Measurements from ENCODE around the gene SHC3. TPM values are rescaled to one million over a fixed set of nuclear protein-coding genes. Genes with fewer than 3 reads are reported as not detected.

The SHC3 gene
- total and polyA plus RNA-seq, 2 donors (not counting 1 experiment from before 2014, with no cell fraction given) = 1.7 to 16.2 TPM

DNA sequence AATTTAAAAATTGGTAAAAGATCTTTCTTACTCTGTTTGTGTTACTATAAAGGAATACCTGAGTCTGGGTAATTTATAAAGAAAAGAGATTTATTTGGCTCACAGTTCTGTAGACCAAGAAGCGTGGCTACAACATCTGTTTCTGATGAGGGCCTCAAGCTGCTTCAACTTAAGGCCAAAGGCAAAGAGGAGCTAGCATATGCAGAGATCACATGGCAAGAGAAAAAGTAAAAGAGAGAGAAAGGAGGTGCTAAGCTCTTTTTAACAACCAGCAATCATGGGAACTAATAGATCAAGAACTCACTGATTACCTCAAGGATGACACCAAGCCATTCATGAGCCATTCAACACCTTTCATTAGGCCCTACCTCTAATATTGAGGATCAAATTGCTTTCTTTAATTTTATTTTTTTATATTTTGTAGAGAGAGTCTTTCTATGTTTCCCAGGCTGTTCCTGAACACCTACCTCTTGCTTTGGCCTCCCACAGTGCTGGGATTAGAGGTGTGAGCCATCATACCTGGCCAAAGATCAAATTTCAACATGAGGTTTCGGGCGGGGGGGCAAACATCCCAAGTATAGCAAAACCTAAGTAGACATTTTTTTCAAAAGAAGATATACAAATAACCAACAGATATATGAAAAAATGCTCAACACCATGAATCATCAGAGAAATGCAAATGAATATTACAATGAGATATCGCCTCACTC is 16.0 kb upstream of the SHC3 start:
- H3K27ac ChIP-seq (ENCODE audit: insufficient read depth, low read length) = no peak overlapping the region
- H3K9ac ChIP-seq (ENCODE audit: insufficient read depth, low read length) = no peak overlapping the region
- H3K27me3 ChIP-seq (ENCODE audit: control insufficient read depth, insufficient read depth, low read length) = no peaks in the 10 kb centered on the region
- H4K20me1 ChIP-seq (ENCODE audit: control insufficient read depth, extremely low read depth, insufficient read depth, low read length) = no peaks in the 10 kb centered on the region
- no peak for DNase-seq (ENCODE audit: low read depth in 2 of 2)
- H3K4me2 ChIP-seq (ENCODE audit: extremely low read depth, insufficient read depth, low read length) = no peak overlapping the region
- H3K4me3 ChIP-seq (replicated peaks in 1 of 4; ENCODE audit: control extremely low read depth in 1 of 4, insufficient read depth in 1 of 4, low read depth in 3 of 4, low read length in 4 of 4) = no peak overlapping the region
- H2AFZ ChIP-seq (ENCODE audit: low read length) = no peak overlapping the region
- no peaks in the 10 kb centered on the region for H3K79me2 ChIP-seq (ENCODE audit: control insufficient read depth, insufficient read depth, low read length)
- no peak for TF ChIP-seq EZH2 (IDR thresholded peaks at IDR 0.05; ENCODE audit: low read length, missing control alignments)
- TF ChIP-seq, protein P1, sequence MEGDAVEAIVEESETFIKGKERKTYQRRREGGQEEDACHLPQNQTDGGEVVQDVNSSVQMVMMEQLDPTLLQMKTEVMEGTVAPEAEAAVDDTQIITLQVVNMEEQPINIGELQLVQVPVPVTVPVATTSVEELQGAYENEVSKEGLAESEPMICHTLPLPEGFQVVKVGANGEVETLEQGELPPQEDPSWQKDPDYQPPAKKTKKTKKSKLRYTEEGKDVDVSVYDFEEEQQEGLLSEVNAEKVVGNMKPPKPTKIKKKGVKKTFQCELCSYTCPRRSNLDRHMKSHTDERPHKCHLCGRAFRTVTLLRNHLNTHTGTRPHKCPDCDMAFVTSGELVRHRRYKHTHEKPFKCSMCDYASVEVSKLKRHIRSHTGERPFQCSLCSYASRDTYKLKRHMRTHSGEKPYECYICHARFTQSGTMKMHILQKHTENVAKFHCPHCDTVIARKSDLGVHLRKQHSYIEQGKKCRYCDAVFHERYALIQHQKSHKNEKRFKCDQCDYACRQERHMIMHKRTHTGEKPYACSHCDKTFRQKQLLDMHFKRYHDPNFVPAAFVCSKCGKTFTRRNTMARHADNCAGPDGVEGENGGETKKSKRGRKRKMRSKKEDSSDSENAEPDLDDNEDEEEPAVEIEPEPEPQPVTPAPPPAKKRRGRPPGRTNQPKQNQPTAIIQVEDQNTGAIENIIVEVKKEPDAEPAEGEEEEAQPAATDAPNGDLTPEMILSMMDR (conservative IDR thresholded peaks at IDR 0.05 in 1 of 2, IDR thresholded peaks at IDR 0.05 in 1 of 2; ENCODE audit: low read depth in 1 of 2, low read length in 2 of 2) = no peak
- no peaks in the 10 kb centered on the region for H3K36me3 ChIP-seq (ENCODE audit: control insufficient read depth, insufficient read depth, low read length)
- no peaks in the 10 kb centered on the region for H3K9me3 ChIP-seq (ENCODE audit: control insufficient read depth, insufficient read depth, low read depth, low read length)
- H3K4me1 ChIP-seq (ENCODE audit: control insufficient read depth, extremely low read depth, insufficient read depth, low read length) = no peaks in the 10 kb centered on the region

- Histone ChIP-seq H3K4me3 (replicated peaks in 1 of 4; ENCODE audit: control extremely low read depth in 1 of 4, insufficient read depth in 1 of 4, low read depth in 3 of 4, low read length in 4 of 4) (no peak overlapping the region), H3K4me1 (ENCODE audit: control insufficient read depth, extremely low read depth, insufficient read depth, low read length) (no peaks in the 10 kb centered on the region), H3K9ac (ENCODE audit: insufficient read depth, low read length) (no peak overlapping the region), H2AFZ (ENCODE audit: low read length) (no peak overlapping the region), H3K9me3 (ENCODE audit: control insufficient read depth, insufficient read depth, low read depth, low read length) (no peaks in the 10 kb centered on the region), H3K27me3 (ENCODE audit: control insufficient read depth, insufficient read depth, low read length) (no peaks in the 10 kb centered on the region), H3K79me2 (ENCODE audit: control insufficient read depth, insufficient read depth, low read length) (no peaks in the 10 kb centered on the region), H3K27ac (ENCODE audit: insufficient read depth, low read length) (no peak overlapping the region), H3K36me3 (ENCODE audit: control insufficient read depth, insufficient read depth, low read length) (no peaks in the 10 kb centered on the region), H3K4me2 (ENCODE audit: extremely low read depth, insufficient read depth, low read length) (no peak overlapping the region), H4K20me1 (ENCODE audit: control insufficient read depth, extremely low read depth, insufficient read depth, low read length) (no peaks in the 10 kb centered on the region)
- DNase-seq (ENCODE audit: low read depth in 2 of 2) = no peak
- TF ChIP-seq, protein P1 (conservative IDR thresholded peaks at IDR 0.05 in 1 of 2, IDR thresholded peaks at IDR 0.05 in 1 of 2; ENCODE audit: low read depth in 1 of 2, low read length in 2 of 2) = no peak
- no peak for TF ChIP-seq EZH2 (IDR thresholded peaks at IDR 0.05; ENCODE audit: low read length, missing control alignments)
Observed at GRCh38 chr9:89191004-89191403, 12.4 kb upstream of the SHC3 start.

DNA sequence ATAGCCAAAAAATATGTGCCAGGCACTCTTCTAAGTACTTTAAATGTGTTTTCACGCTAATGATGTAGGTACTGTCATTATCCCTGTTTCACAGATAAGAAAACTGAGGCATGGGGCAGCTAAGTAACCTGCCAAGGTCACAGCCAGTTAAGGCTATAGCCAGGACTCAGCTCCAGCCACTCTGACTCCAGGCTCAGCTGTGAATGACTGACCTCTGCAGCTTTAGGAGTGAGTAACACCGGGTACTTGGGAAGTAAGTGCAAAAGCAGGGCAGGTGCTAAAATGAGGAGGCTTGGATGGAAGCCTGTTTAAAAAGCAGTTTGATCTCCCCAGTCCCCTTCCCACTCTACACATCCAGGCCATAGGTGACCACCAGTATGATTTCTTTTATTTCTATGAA is 10.6 kb upstream of the SHC3 start:
- Histone ChIP-seq H2AFZ (ENCODE audit: low read length) (no peak overlapping the region), H3K27me3 (ENCODE audit: control insufficient read depth, insufficient read depth, low read length) (no peaks in the 10 kb centered on the region), H4K20me1 (ENCODE audit: control insufficient read depth, extremely low read depth, insufficient read depth, low read length) (no peaks in the 10 kb centered on the region), H3K4me3 (replicated peaks in 1 of 4; ENCODE audit: control extremely low read depth in 1 of 4, insufficient read depth in 1 of 4, low read depth in 3 of 4, low read length in 4 of 4) (no peak overlapping the region), H3K9me3 (ENCODE audit: control insufficient read depth, insufficient read depth, low read depth, low read length) (no peaks in the 10 kb centered on the region), H3K4me2 (ENCODE audit: extremely low read depth, insufficient read depth, low read length) (no peak overlapping the region), H3K27ac (ENCODE audit: insufficient read depth, low read length) (no peak overlapping the region), H3K4me1 (ENCODE audit: control insufficient read depth, extremely low read depth, insufficient read depth, low read length) (no peaks in the 10 kb centered on the region), H3K79me2 (ENCODE audit: control insufficient read depth, insufficient read depth, low read length) (no peaks in the 10 kb centered on the region), H3K36me3 (ENCODE audit: control insufficient read depth, insufficient read depth, low read length) (no peaks in the 10 kb centered on the region), H3K9ac (ENCODE audit: insufficient read depth, low read length) (no peak overlapping the region)
- DNase-seq (ENCODE audit: low read depth in 2 of 2) = no peak
- no peak for TF ChIP-seq EZH2 (IDR thresholded peaks at IDR 0.05; ENCODE audit: low read length, missing control alignments)
- TF ChIP-seq, protein P1 (conservative IDR thresholded peaks at IDR 0.05 in 1 of 2, IDR thresholded peaks at IDR 0.05 in 1 of 2; ENCODE audit: low read depth in 1 of 2, low read length in 2 of 2) = peak in 1 of 2 donors; percentile 5
